GM19467 (cell line): Measurements from ENCODE around the gene MACROD1.

Experiments
- ATAC-seq: cut with Tn5 transposase; IDR thresholded peaks from one replicate; pipeline ENCODE4 v1.9.1; 2021; ENCODE audit warnings: mild to moderate bottlenecking, moderate library complexity; ENCODE audit not compliant: unreplicated experiment

MACROD1 gene

GRCh38 chr11:64093233-64094039 is 72.5 kb downstream of the MACROD1 start:
- no peak for ATAC-seq

GRCh38 chr11:64092761-64093136 is 73.2 kb downstream of the MACROD1 start:
- ATAC-seq: no peak

- ATAC-seq: no peak
Observed at GRCh38 chr11:64092111-64092760, 73.7 kb downstream of the MACROD1 start.

GRCh38 chr11:64090806-64091516 is 75.0 kb downstream of the MACROD1 start:
- ATAC-seq: no peak

- no peak for ATAC-seq
Observed at GRCh38 chr11:64089915-64090805, 75.8 kb downstream of the MACROD1 start.

GRCh38 chr11:64089493-64089892 is 76.4 kb downstream of the MACROD1 start:
- ATAC-seq: no peak

- no peak for ATAC-seq
Observed at GRCh38 chr11:64089027-64089360, 76.9 kb downstream of the MACROD1 start.

- ATAC-seq: no peak
Observed at GRCh38 chr11:64088162-64089026, 77.5 kb downstream of the MACROD1 start.

- no peak for ATAC-seq
Observed at GRCh38 chr11:64086258-64087123, 79.4 kb downstream of the MACROD1 start.

GRCh38 chr11:64085906-64086257 is 80.0 kb downstream of the MACROD1 start:
- no peak for ATAC-seq

GRCh38 chr11:64084951-64085710 is 80.8 kb downstream of the MACROD1 start:
- no peak for ATAC-seq

GRCh38 chr11:64084146-64084950 is 81.6 kb downstream of the MACROD1 start:
- ATAC-seq: no peak

GRCh38 chr11:64083398-64084080 is 82.4 kb downstream of the MACROD1 start:
- ATAC-seq: no peak

GRCh38 chr11:64081745-64082442 is 84.0 kb downstream of the MACROD1 start:
- ATAC-seq: no peak

- no peak for ATAC-seq
Observed at GRCh38 chr11:64080390-64080789, 85.5 kb downstream of the MACROD1 start.

GRCh38 chr11:64078905-64079304 is 87.0 kb downstream of the MACROD1 start:
- no peak for ATAC-seq
